HEK293T (cell line): Measurements from ENCODE around the gene CD2.

Experiments
- CTCF ChIA-PET: fragments of 350-600 bp; formaldehyde crosslinking; extraction: SDS; loops from one replicate; lab custom pipeline; 2021; ENCODE audit warnings: antibody characterized with exemption, inconsistent platforms; lab: Yijun Ruan, JAX
- POLR2A ChIA-PET: fragments of 350-600 bp; formaldehyde crosslinking; extraction: SDS; loops from one replicate; lab custom pipeline; 2020; ENCODE audit warnings: antibody characterized with exemption, inconsistent platforms; lab: Yijun Ruan, JAX
- DNase-seq: peaks from one replicate; pipeline ENCODE4 v3.0.0; 2012; ENCODE audit warnings: mixed read lengths; ENCODE audit errors: extremely low spot score
- ARNT ChIP-seq: fragments of 450-650 bp; IDR thresholded peaks from 2 replicates; pipeline ENCODE4 v1.6.1; 2017; ENCODE audit warnings: mild to moderate bottlenecking
- BHLHE40 ChIP-seq: fragments of 450-650 bp; IDR thresholded peaks from 2 replicates; pipeline ENCODE4 v1.6.1; 2016; ENCODE audit warnings: mild to moderate bottlenecking, moderate library complexity, borderline replicate concordance
- CTBP1 ChIP-seq: fragments of 450-650 bp; IDR thresholded peaks from 2 replicates; pipeline ENCODE4 v1.6.1; 2016; ENCODE audit warnings: borderline replicate concordance
- ELF4 ChIP-seq: fragments of 450-650 bp; IDR thresholded peaks from 2 replicates; pipeline ENCODE4 v1.6.1; 2017; ENCODE audit warnings: antibody characterized with exemption
- FOXA1 ChIP-seq: fragments of 450-650 bp; IDR thresholded peaks from 2 replicates; pipeline ENCODE4 v1.6.1; 2016; ENCODE audit warnings: mild to moderate bottlenecking
- FOXK2 ChIP-seq: fragments of 450-650 bp; IDR thresholded peaks from 2 replicates; pipeline ENCODE4 v1.6.1; 2016; ENCODE audit warnings: mild to moderate bottlenecking
- FOXM1 ChIP-seq: fragments of 450-650 bp; IDR thresholded peaks from 2 replicates; pipeline ENCODE4 v1.6.1; 2017; ENCODE audit warnings: mild to moderate bottlenecking, borderline replicate concordance
- HDGF ChIP-seq: fragments of 450-650 bp; IDR thresholded peaks from 2 replicates; pipeline ENCODE4 v1.6.1; 2017; ENCODE audit warnings: antibody characterized with exemption, borderline replicate concordance
- L3MBTL2 ChIP-seq: fragments of 450-650 bp; conservative IDR thresholded peaks from 2 replicates; pipeline ENCODE4 v1.6.1; 2016; ENCODE audit warnings: mild to moderate bottlenecking
- LEF1 ChIP-seq: fragments of 450-650 bp; IDR thresholded peaks from 2 replicates; pipeline ENCODE4 v1.6.1; 2017; ENCODE audit warnings: mild to moderate bottlenecking, borderline replicate concordance
- NFRKB ChIP-seq: fragments of 450-650 bp; IDR thresholded peaks from 2 replicates; pipeline ENCODE4 v1.6.1; 2016; ENCODE audit warnings: mild to moderate bottlenecking, moderate library complexity
- SP1 ChIP-seq: fragments of 450-650 bp; IDR thresholded peaks from 2 replicates; pipeline ENCODE4 v1.6.1; 2017
- SUZ12 ChIP-seq: fragments of 450-650 bp; IDR thresholded peaks from 2 replicates; pipeline ENCODE4 v1.6.1; 2016; ENCODE audit warnings: mild to moderate bottlenecking
- TARDBP ChIP-seq: fragments of 450-650 bp; IDR thresholded peaks from 2 replicates; pipeline ENCODE4 v1.6.1; 2016
- ZNF384 ChIP-seq: fragments of 450-650 bp; IDR thresholded peaks from 2 replicates; pipeline ENCODE4 v1.6.1; 2016
- TF ChIP-seq, protein P1 (sequence below): fragments of 450-650 bp; IDR thresholded peaks from 2 replicates; pipeline ENCODE4 v1.6.1; 2016

CD2 gene, protein sequence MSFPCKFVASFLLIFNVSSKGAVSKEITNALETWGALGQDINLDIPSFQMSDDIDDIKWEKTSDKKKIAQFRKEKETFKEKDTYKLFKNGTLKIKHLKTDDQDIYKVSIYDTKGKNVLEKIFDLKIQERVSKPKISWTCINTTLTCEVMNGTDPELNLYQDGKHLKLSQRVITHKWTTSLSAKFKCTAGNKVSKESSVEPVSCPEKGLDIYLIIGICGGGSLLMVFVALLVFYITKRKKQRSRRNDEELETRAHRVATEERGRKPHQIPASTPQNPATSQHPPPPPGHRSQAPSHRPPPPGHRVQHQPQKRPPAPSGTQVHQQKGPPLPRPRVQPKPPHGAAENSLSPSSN

DNA sequence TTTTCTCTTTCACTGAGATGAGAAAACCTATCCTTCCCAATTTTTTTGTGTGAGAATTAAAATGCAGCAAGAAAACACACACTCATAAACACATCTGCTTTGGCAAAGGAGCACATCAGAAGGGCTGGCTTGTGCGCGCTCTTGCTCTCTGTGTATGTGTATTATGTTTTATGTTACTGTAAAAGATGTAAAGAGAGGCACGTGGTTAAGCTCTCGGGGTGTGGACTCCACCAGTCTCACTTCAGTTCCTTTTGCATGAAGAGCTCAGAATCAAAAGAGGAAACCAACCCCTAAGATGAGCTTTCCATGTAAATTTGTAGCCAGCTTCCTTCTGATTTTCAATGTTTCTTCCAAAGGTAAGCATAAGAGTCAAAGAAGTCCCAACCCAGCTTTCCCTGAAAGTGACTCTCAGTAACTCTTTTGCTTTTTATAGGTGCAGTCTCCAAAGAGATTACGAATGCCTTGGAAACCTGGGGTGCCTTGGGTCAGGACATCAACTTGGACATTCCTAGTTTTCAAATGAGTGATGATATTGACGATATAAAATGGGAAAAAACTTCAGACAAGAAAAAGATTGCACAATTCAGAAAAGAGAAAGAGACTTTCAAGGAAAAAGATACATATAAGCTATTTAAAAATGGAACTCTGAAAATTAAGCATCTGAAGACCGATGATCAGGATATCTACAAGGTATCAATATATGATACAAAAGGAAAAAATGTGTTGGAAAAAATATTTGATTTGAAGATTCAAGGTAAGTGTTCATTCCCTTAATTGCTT is at the start of gene CD2:
Gene CD2, plus strand, starts transcription at position 233 of the 780 bp plus-strand sequence. Its CDS starts 63 bp downstream, at position 296.
- POLR2A ChIA-PET, result interaction anchor here (0.9 kb wide), 1 partner anchor 306 kb away, joined by 4 read pairs; the partner anchor contains the start of gene TTF2
- DNase-seq, result no peak

DNA sequence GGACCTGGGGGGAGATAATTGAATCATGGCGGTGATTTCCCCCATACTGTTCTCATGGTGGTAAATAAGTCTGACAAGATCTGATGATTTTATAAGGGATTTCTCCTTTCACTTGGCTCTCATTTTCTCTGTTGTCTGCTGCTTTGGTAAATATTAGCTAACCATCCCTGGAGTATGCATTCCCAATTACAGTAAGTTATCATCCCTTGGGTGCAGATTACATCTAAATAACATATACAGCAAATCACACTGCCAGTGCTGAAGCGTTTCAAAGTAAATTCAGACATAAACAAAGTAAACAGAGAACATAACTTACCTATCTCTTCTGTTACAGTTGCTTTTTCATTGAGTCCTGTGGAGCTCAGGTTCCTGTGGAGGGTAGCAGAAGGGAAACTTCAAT is 48.1 kb upstream of the CD2 start:
- POLR2A ChIA-PET, result no interaction called here
- CTCF ChIA-PET, result no interaction called here
- no peak for DNase-seq
- TF ChIP-seq SUZ12 (no peak), FOXA1 (no peak), NFRKB (no peak), CTBP1 (no peak), LEF1 (no peak), ARNT (no peak), HDGF (no peak), L3MBTL2 (no peak), ZNF384 (no peak), BHLHE40 (no peak), ELF4 (no peak), FOXM1 (no peak), SP1 (no peak), FOXK2 (no peak), TARDBP (no peak)
- TF ChIP-seq, protein P1, sequence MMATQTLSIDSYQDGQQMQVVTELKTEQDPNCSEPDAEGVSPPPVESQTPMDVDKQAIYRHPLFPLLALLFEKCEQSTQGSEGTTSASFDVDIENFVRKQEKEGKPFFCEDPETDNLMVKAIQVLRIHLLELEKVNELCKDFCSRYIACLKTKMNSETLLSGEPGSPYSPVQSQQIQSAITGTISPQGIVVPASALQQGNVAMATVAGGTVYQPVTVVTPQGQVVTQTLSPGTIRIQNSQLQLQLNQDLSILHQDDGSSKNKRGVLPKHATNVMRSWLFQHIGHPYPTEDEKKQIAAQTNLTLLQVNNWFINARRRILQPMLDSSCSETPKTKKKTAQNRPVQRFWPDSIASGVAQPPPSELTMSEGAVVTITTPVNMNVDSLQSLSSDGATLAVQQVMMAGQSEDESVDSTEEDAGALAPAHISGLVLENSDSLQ, result no peak

More for the DNA sequence above, at the start of gene CD2:
- TF ChIP-seq FOXM1, result no peak
- no peak for TF ChIP-seq NFRKB
- TF ChIP-seq ELF4, result no peak
- TF ChIP-seq, protein P1, result no peak
- TF ChIP-seq L3MBTL2, result no peak
- TF ChIP-seq SUZ12, result no peak
- no peak for TF ChIP-seq FOXA1
- TF ChIP-seq HDGF, result no peak
- TF ChIP-seq CTBP1, result no peak
- TF ChIP-seq BHLHE40, result no peak
- TF ChIP-seq SP1, result no peak
- no peak for TF ChIP-seq LEF1
- no peak for TF ChIP-seq TARDBP
- TF ChIP-seq ZNF384, result no peak
- CTCF ChIA-PET, result interaction anchor here (0.7 to 2.4 kb wide), 3 partner anchors 10 to 284 kb away, joined by 4 to 7 read pairs (median 5); no protein-coding TSS in a partner anchor

DNA sequence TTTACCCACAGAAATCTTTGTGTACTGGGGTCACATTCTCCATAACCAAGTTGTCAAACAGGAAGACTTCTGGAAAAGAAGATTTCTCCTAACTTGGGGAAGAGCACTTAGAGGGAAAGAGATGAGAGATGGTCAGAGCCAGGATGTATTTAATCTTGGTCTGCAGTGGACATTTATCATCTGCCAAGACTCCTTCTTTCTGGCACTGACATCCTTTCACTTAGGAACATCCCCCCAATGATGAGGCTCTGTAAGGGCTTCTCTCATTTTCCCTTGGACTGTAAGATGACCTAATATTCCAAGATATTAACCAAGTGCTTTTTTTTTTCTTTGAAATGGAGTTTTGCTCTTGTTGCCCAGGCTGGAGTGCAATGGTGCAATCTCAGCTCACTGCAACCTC is 47.4 kb upstream of the CD2 start:
- CTCF ChIA-PET, result no interaction called here
- DNase-seq, result no peak
- POLR2A ChIA-PET, result no interaction called here
- TF ChIP-seq FOXA1 (no peak), HDGF (no peak), FOXK2 (no peak), ARNT (no peak), L3MBTL2 (no peak), CTBP1 (no peak), TARDBP (no peak)

DNA sequence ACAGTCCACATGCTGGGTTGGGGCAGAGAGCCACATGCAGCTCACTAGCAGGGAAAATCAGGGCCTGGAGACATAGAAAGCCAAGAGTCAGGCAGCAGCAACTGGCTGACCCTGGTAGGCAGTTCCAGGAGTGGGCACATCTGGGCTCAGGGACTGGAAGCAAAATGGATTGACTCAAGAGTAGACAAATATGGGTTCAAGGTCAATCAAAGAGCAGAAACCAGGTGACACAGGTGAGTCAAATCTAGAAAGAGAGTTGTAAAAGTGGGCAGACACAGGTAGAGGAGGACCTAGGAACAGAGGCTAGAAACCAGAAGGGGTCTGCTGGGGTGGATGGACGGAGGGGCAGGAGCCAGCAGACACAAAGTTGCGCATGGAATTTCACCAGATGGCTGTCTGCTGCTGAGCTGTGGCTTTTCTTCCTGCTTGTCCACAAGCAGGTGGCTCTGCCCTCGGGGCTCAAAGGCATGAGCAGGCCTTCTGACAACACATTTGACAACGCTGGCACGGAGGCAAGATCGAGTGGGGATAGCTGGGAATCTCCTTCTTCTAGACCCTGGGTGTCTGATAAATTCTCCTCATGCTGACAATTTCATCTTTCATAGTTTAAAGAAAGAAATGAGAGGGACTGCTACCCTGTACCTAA is 45.9 kb upstream of the CD2 start:
- TF ChIP-seq ARNT (no peak), NFRKB (no peak), HDGF (no peak), LEF1 (no peak), FOXA1 (no peak), FOXM1 (no peak), FOXK2 (no peak)
- ChIA-PET POLR2A (interaction anchor here (1.0 kb wide), 1 partner anchor 351 kb away, joined by 4 read pairs; the partner anchor contains the start of gene TTF2), CTCF (no interaction called here)
- DNase-seq, result no peak

DNA sequence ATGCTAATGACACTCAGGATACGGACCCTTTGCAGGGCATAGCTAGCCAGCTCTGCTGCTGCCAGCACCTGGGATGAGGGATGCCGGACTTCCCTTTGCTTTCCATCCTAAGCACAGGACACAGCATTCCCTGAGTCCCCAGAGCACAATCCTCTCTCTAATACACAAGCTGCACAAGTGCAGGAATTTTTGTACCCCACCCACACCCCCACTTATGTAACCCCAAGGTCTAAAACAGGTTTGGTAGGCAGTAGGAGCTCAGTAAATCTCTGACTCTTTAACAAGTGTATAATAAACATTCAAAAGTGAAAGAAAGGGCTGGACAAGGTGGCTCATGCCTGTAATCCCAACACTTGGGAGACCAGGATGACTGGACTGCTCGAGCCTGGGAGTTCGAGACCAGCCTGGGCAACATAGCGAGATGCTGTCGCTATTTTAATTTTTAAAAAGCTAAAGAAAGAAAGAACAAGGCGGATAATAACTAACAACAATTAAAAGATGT is 44.5 kb upstream of the CD2 start:
- POLR2A ChIA-PET, result no interaction called here
- no peak for DNase-seq
- no peak for TF ChIP-seq TARDBP
- CTCF ChIA-PET, result no interaction called here

DNA sequence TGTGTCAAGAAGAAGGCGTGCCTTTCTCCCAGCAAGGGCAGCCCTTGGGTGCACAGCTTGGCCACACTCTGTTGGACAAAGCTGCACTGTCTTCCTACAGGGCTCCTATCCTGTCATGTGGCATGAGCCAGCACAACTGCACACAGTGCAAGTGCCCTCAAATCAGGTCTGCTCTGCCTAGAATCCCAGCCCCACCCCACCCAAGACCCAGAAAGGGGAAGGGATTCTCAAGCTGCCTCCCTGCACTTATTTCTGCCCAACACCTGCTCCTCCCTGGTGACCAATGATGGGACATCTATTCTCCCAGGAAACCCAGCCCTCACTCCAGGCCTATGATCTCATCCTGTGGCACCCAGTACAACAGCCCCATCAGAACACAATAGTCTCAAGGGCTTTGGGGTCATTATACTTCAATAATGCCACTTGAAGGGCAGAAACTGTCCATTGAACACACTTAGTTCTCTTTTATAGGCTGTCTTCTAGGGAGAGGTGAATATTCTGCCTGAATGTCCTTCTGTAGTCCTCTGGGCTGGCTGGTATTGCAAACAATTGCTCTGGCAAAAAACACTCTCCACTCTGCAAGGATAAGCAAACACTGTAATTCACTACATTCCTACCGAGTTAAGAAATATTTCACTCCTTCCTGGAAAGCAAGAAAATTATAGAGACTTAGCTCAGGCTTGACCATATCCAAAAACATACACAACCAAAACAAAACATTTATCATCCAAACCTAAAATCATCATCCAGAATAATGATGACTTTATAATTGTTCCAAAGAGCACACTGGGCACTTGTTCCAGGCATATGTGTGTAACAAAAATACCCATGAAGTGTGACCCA is 43.6 kb upstream of the CD2 start:
- TF ChIP-seq ARNT, result no peak
- no peak for TF ChIP-seq BHLHE40
- TF ChIP-seq SP1, result no peak
- TF ChIP-seq TARDBP, result no peak
- no peak for TF ChIP-seq LEF1
- no peak for TF ChIP-seq FOXK2
- TF ChIP-seq FOXM1, result no peak
- no peak for TF ChIP-seq NFRKB
- no peak for TF ChIP-seq SUZ12
- TF ChIP-seq CTBP1, result no peak
- TF ChIP-seq L3MBTL2, result no peak
- no peak for TF ChIP-seq ZNF384
- no peak for TF ChIP-seq FOXA1
- no peak for TF ChIP-seq HDGF
- POLR2A ChIA-PET, result interaction anchor here (0.6 kb wide), 1 partner anchor 14 kb away, joined by 3 read pairs; no protein-coding TSS in a partner anchor
- DNase-seq, result no peak
- CTCF ChIA-PET, result no interaction called here
